Activated naive CD4-positive, alpha-beta T cell treated with anti-CD3 and anti-CD28 coated beads, Interleukin-2, amount 50 U/mL, for 72 hours (primary cell): ENCODE data around the gene SYNPO2. TPM values are rescaled to one million over a fixed set of nuclear protein-coding genes. Genes with fewer than 3 reads are reported as not detected.

Experiments used
- ATAC-seq, 2 donors: fragments of 150-1000 bp; cut with Tn5 transposase; 2 replicates each; pipeline ENCODE4 v1.10.0; 2021; ENCODE audit warnings: mild to moderate bottlenecking in 2 of 2, moderate library complexity in 2 of 2
- DNase-seq, 2 donors: peaks; one replicate each; pipeline ENCODE4 v3.0.0; 2021 to 2022; ENCODE audit warnings: low spot score in 2 of 2
- H3K27ac Mint-ChIP-seq, 2 donors: one replicate each; pipeline ENCODE4 v1.8.0; 2022; ENCODE audit warnings: mild to moderate bottlenecking in 2 of 2, mixed read lengths in 2 of 2
- H3K36me3 Mint-ChIP-seq, 2 donors: one replicate each; pipeline ENCODE4 v1.8.0; 2022; ENCODE audit warnings: mixed read lengths in 2 of 2
- H3K9me3 Mint-ChIP-seq, 2 donors: one replicate each; pipeline ENCODE4 v1.8.0; 2022; ENCODE audit warnings: mixed read lengths in 2 of 2
- total RNA-seq, 2 donors: library from RNA; stranded (reverse); gene quantifications; one replicate each; pipeline ENCODE4 v1.2.3, GENCODE V29; 2022

SYNPO2 gene
- total RNA-seq, 2 donors from 2014 or later, result 0.18 to 0.27 TPM

DNA sequence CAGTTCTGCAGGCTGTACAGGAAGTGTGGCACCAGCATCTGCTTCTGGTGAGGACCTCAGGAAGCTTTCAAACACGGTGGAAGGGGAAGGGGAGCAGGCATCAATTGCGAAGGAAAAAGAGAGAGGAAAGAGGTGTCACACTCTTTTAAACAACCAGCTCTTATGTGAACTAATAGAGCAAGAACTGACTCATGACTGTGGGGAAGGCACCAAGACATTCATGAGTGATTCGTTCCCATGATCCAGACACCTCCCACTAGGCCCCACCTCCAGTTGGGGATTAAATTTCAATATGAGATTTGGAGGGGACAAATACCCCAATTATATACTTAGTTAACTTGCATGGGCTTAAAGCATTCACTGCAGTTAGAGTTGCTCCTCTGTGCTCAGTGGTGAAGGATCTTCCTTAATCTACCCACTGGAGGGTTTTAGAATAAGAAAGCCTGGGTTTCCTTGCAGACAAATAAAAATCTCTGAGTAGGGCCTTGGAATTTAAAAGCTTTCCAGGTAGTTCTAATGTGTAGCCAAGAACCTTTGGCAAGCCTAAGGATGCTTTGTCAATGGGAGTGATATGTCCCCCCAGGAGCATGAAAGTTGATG lies 60.0 kb downstream of the SYNPO2 start:
- no peaks in the 10 kb centered on the region for H3K36me3 Mint-ChIP-seq
- ATAC-seq, result no peak

DNA sequence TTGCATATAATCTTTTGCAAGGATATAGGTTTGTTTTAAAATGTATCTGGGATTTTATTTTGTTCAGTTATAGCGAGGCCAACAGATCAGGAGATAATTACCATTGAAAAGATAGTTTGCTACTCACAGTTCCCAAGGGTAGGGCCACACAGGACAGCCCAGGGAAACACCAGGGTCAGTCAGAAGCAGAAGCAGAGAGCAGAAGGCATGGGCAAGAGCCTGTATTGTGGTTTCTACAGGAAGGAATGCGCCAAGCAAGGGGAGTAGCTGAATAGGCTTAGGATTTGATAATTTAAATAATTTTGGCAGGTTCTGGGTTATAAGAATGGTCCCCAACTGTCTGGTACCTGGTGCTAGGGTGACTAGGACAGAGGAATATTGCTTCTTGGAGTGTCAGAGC lies 61.6 kb downstream of the SYNPO2 start:
- H3K27ac Mint-ChIP-seq, result no peak overlapping the region
- ATAC-seq (no peak), DNase-seq (no peak)
- no peaks in the 10 kb centered on the region for H3K9me3 Mint-ChIP-seq
- H3K36me3 Mint-ChIP-seq, result no peaks in the 10 kb centered on the region

More for the DNA sequence above, 60.0 kb downstream of the SYNPO2 start:
- H3K27ac Mint-ChIP-seq, result no peak overlapping the region
- DNase-seq, result no peak
- no peaks in the 10 kb centered on the region for H3K9me3 Mint-ChIP-seq

DNA sequence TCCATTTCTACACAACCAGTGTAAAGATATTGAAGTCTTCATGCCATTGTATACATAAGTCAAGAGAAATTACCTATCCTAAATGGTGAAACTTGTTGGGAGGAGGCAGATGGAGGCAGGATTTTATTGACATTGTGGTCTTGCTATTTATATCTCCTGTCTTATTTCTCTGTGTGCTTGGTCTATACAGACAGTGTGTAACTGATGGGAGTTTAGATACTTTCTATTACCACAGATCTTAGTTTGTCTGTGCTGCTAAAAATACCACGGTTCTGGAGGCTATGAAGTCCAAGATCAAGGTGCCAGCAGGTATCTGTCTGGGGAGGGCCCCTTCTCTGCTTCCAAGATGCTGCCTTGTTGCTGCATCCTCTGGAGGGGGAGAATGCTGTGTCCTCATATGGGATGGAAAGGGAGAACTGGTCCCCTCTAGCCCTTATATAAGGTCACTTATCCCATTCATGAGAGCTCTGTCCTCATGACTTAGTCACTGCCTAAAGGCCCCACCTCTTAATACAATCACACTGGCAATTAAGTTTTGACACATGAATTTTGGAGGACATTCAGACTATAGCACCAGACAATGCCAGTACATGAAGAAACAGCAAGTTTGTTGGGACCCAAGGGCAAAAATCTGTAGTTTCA lies 62.4 kb downstream of the SYNPO2 start:
- Mint-ChIP-seq H3K27ac (no peak overlapping the region), H3K9me3 (no peaks in the 10 kb centered on the region), H3K36me3 (no peaks in the 10 kb centered on the region)
- ATAC-seq, result no peak
- DNase-seq, result no peak

DNA sequence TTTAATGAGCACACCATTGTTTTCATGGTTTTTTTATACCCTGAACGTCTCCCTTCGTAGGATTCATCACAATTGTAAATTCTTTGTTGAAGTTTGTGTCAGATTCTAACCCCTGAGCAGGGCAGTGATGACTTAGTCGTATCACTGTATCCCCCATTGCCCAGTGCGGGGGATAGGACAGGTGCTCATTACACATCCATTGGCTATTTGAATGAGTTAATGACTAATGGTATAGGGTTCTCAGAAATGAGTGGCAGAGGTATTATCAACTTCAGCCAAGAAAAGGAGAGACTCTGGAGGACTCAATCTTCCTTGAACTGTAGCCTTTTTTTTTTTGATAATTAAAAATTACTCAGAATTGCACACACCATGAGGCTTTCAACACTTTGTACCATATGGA lies 64.6 kb downstream of the SYNPO2 start:
- DNase-seq (no peak), ATAC-seq (no peak)
- no peaks in the 10 kb centered on the region for H3K36me3 Mint-ChIP-seq
- no peaks in the 10 kb centered on the region for H3K9me3 Mint-ChIP-seq
- no peak overlapping the region for H3K27ac Mint-ChIP-seq

DNA sequence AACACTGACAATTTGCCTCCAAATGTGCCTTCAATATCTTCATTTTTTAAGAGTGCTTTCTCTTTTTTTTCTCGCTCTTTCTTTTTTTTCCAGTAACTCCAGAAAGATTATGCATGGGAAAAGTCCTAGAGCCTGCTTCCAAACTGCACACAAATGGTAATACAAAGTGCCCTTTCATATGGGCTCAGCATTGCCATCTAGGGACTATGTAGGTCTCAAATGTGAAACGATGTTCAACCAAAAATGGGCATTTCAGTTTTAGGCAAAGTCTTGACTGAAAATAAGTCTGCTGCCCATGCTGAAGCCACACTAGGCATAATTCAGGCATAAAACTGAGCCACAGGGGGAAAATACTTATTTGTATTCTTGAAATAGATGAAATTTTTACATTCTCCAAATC lies 65.6 kb downstream of the SYNPO2 start:
- H3K9me3 Mint-ChIP-seq, result no peaks in the 10 kb centered on the region
- DNase-seq (no peak), ATAC-seq (no peak)
- H3K27ac Mint-ChIP-seq, result no peak overlapping the region
- no peaks in the 10 kb centered on the region for H3K36me3 Mint-ChIP-seq

DNA sequence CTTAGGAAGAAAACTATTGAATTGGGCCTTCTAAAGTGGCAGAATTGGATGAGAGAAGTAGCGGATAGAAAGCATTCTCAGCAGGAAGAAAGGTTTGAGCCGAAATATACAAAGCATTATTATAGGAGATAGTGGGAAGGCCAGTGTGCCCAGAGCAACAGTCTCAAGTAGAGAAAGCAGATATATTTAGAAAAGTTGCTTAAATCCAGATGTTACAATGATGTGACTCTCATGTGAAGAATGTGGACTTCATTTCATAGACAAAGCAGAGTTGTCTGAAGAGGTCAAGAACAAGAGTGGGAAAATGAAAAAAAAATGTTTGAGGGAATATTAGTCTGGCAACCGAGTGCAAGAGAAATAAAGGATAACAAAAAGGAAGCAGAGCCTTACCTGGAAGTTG lies 66.9 kb downstream of the SYNPO2 start:
- Mint-ChIP-seq H3K27ac (no peak overlapping the region), H3K9me3 (no peaks in the 10 kb centered on the region), H3K36me3 (no peaks in the 10 kb centered on the region)
- ATAC-seq (no peak), DNase-seq (no peak)

DNA sequence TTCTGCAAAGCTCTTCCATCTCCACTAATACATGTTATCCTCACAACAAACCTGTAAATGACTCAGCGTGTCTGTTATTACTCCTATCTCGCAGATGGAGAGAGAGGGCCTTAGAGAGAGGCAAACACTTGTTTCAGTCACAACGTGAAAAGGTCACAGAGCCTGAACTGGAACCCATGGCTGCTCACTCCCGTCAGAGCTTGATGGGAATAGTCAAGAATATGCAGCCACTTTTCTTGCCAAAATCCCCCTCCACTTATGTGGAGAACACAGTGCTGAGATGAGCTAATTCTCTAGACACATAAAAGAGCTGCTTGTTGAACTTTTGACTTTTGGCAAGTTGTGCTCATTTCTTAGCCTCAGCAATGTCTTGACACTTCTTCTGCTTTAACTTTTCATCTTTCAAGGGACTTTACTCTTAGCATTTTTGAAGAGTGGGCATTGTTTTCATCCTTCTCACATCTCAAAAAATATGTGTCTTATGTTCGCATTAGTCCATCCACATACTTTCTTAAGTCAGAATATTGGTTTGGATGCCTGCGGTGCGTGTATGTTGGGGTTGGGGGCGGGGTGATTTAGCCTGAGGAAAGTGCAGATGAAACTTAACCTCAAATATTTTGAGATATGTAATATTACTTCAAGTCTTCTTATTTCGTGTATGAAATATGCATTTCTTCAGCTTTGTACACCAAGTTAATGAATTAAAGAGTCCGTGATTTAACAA lies 69.2 kb downstream of the SYNPO2 start:
- ATAC-seq, result no peak
- Mint-ChIP-seq H3K27ac (no peak overlapping the region), H3K9me3 (no peaks in the 10 kb centered on the region), H3K36me3 (no peaks in the 10 kb centered on the region)
- DNase-seq, result no peak

DNA sequence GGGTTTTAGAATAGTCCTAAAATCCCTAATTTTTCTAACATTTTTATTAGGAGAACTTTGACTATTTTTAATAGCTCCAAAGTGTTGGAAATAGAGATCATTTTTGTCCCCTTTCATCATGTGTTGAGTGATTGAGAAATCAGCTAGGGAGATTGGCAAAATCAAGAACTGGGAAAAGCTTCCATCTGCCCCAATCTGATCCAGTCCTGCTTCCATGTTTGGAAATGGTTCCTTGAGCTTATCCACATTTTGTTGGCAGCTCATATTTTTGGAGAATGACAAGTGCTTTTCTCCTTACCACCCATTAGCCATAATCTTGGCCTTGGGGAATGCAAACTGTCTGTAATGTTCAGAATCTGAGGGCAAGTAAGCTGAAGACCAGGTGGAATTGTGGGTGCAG lies 73.9 kb downstream of the SYNPO2 start:
- DNase-seq, result no peak
- no peak overlapping the region for H3K27ac Mint-ChIP-seq
- H3K36me3 Mint-ChIP-seq, result no peaks in the 10 kb centered on the region
- ATAC-seq, result no peak
- no peaks in the 10 kb centered on the region for H3K9me3 Mint-ChIP-seq

DNA sequence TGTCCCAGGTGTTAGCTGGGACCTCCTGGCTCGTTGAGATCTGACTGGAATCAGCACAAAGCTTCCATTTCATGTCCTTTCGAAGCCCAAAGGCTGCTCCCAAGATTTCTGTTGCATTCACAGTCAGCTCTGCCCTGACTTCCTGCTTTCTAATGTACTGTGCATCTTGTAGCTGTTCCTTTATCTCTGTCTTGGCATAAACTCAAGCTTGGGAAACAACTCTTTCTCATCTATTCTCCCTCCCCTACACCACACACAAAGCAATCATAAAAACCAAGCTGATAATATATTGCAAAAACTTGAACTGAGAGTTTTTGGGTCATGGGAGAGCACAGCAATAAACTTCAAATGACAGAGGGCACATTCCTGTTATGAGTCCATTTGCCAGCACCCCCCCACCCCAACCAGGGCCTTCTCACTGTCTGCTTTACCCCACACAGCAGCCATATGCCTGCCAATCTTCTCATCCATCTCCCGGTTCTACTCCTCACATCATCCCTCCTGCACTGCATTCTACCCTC lies 76.3 kb downstream of the SYNPO2 start:
- Mint-ChIP-seq H3K36me3 (no peaks in the 10 kb centered on the region), H3K9me3 (no peaks in the 10 kb centered on the region)

DNA sequence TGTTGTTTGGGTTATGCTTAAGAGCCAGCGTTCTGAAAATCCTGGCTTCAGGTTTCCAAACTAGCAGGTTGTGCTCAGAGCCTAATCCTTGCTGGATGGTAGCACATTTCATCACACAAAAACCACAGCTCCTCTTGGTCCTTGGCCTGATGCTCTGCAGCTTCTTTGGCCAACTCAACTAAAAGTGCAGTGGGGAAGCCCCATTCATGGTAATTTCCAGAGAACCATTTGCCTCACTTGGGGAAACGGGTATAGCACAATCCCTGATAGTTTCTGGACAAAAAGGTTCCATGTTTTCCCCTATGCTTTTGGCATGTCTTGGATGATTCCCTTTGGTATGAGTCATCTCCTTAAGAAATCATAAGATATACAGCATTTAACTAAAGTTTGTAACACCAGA lies 78.7 kb downstream of the SYNPO2 start:
- no peak for DNase-seq
- ATAC-seq, result no peak
- H3K36me3 Mint-ChIP-seq, result no peaks in the 10 kb centered on the region
- H3K9me3 Mint-ChIP-seq, result no peaks in the 10 kb centered on the region
- no peak overlapping the region for H3K27ac Mint-ChIP-seq

More for the DNA sequence above, 76.3 kb downstream of the SYNPO2 start:
- DNase-seq (no peak), ATAC-seq (no peak)
- H3K27ac Mint-ChIP-seq, result no peak overlapping the region

DNA sequence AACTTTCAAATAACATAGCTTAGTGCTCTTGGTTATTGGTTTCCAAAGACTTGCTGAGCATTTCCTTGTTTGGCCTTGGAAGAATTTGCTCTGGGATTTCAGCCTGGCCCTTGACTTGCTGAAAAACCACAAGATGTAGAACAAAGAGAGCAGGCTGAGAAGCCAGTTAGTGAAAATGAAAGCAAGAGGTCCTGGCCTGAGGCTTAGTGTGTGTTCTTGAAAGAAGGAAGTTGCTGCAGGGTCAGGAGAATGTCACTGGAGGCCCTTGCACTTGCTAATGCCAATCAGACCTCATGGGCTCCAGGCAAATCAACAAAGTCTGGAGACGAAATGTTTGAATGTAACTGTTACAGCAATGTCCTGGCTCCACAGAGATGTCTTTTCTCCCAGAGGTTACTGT lies 79.4 kb downstream of the SYNPO2 start:
- no peak overlapping the region for H3K27ac Mint-ChIP-seq
- peak; percentile 35 to 47 for ATAC-seq
- no peaks in the 10 kb centered on the region for H3K36me3 Mint-ChIP-seq
- no peak for DNase-seq
- no peaks in the 10 kb centered on the region for H3K9me3 Mint-ChIP-seq

DNA sequence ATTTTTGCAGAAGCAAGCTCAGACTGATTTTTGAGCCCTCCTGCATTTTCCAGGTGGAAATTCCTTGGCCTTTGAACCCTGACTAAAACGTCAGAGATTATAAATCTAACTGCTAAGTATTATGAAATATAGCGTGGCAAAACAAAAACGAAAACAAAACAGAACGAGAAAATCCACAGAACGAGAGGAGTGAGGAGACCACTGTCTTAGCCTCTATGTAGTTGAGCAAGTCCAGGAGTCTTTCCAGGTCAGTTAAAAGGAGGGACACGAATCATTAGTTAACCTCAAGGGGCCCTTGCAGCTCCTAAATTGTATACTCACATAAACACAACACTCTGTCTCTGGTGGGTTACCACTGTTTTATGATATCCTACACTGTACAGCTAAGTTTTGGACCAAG lies 80.2 kb downstream of the SYNPO2 start:
- ATAC-seq (no peak), DNase-seq (no peak)
- Mint-ChIP-seq H3K27ac (no peak overlapping the region), H3K36me3 (no peaks in the 10 kb centered on the region), H3K9me3 (no peaks in the 10 kb centered on the region)

DNA sequence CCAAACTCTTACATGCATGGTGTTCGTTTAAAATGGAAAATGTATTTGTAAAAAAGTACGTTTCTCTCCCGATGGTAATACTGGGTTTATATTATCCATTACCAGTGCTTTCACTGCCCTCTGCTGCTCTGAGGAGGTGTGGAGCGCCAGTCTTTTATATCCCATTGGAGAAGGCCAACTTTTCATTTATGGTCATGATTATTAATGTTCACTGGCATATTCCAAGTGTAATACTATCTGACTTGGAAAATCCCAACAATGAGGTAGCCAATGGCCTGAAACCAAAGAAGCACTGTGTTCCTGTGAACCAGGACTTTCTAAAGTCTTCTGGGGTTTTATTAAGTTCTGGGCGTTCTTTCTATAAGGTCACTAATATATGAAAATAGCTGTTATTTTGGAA lies 80.7 kb downstream of the SYNPO2 start:
- H3K9me3 Mint-ChIP-seq, result no peaks in the 10 kb centered on the region
- no peak overlapping the region for H3K27ac Mint-ChIP-seq
- no peak for DNase-seq
- no peak for ATAC-seq
- no peaks in the 10 kb centered on the region for H3K36me3 Mint-ChIP-seq

DNA sequence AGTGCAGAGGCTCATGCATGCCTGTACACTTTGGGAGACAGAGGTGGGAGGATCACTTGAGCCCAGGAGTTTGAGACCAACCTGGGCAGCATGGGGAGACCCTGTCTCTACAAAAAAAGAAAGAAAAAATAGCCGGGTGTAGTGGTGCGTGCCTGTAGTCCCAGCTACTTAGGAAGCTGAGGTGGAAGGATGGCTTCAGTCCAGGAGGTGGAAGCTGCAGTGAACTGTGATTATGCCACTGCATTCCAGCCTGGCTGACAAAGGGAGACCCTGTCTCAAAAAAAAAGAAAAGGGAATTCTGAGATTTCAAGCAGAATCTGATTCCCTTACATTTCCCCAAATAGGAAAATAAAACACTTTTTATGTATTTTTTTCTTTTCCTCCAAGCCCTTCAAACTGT lies 83.5 kb downstream of the SYNPO2 start:
- Mint-ChIP-seq H3K9me3 (no peaks in the 10 kb centered on the region), H3K27ac (peak overlapping the region in 1 of 2 donors; percentile 30), H3K36me3 (no peaks in the 10 kb centered on the region)
- DNase-seq (no peak), ATAC-seq (no peak)

DNA sequence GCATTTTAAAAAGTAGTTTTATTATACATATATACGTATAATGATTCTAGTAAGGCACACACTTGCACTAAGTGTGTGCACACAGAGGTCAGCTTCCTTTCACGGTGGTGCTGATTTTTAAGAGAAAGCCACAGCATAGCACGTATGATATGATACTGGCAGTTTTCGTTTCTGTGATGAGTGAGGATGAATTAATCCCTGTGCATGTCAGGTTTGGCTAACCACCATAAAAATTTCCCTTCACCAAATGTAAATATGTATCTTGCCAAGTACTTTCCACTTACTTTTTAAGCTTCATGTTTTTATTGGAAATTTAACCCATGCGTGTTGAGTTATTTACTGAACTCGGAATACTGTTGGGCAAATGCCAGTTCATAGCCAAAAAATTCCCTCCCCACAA lies 84.6 kb downstream of the SYNPO2 start:
- Mint-ChIP-seq H3K9me3 (no peaks in the 10 kb centered on the region), H3K27ac (no peak overlapping the region), H3K36me3 (no peaks in the 10 kb centered on the region)
- ATAC-seq (no peak), DNase-seq (no peak)

DNA sequence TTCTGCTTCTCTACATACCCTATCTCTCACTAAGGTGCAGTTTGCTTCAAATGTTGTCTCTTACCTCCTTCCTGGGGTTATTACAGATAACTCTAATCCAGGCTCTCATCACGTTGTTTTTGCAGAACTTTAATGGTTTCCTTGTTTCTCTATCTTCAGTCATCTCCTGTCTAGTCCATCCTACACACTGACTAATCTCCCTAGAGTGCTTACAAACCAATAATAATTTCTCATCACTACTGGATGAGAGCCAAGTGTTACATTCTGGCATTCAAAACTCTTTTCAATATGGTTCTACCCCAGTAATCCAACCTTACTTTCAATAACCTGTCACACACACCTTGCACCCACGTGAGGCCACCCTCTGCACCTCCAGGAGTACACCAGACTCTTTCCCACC lies 86.1 kb downstream of the SYNPO2 start:
- DNase-seq, result no peak
- peak in 1 of 2 donors; percentile 30 for ATAC-seq
- Mint-ChIP-seq H3K36me3 (no peaks in the 10 kb centered on the region), H3K27ac (no peak overlapping the region), H3K9me3 (no peaks in the 10 kb centered on the region)

DNA sequence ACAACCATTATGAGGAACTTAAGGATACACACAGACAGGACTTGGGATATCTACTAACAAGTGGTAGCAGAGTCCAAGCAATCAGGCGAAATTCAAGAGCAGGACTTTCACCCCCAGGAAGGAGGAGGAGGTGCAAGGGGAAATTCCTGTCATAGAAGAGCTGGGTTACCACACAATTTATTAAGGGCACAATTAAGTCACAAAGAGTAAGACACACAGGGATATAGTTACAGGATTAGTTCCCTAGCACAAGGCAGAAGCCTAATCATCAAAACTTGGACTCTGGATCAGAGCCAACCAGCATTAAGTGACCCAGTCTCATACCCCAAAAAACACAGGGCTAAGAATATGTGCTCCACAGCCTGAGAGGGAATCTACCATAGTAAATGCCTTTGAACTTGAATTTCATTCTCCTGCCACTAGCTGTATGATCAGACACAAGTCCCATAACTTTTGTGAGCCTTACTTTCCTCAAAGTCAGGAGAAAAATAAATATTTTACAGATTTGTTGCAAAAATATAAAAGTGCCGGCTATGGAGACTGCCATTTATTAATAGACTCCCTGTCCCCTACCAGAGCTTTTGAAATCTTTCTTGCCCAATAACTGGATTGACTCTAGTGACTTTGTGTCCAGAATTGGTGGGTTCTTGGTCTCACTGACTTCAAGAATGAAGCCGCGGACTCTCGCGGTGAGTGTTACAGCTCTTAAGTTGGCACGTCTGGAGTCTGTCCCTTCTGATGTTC lies 87.0 kb downstream of the SYNPO2 start:
- no peaks in the 10 kb centered on the region for H3K36me3 Mint-ChIP-seq
- no peaks in the 10 kb centered on the region for H3K9me3 Mint-ChIP-seq
- no peak for DNase-seq
- ATAC-seq, result no peak
- H3K27ac Mint-ChIP-seq, result no peak overlapping the region
